NCI-H2107 treated with DMSO at 0.1 percent for 48 hours (cell line): Measurements from ENCODE around the gene ACAD9.
A peak's percentile ranks its signal among the peaks of the same experiment; 100 is the strongest.
"Not testable (repeated sequence)": the region's sequence is repeated elsewhere in the genome, so short reads cannot be mapped to it uniquely, and the experiment has no call there.

Experiments
- DNase-seq: peaks from one replicate; lab custom pipeline; 2025; ENCODE audit not compliant: unreplicated experiment; lab: John Stamatoyannopoulos, UW

Gene ACAD9

GRCh38 chr3:128859630-128860029 is 19.8 kb upstream of the ACAD9 start:
- DNase-seq: no peak

DNA sequence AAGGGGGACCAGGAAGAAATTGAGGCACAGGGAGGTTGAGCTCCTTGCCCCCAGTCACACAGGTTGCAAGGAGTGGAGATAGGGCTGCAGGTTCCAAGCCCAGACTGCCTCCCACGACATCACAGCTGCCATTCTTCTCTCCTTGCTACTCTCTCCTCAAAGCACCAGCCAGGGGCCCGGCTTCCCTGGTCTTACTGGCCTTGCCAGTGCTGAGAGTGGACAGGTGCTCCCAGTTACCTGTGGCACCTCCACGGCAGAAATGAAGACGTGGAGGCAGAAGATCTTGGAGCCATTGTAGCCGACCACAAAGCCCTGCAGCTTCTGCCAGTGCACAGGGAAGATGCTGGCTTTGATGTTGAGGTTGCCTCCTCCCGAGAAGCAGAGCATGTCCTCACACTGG is 17.9 kb upstream of the ACAD9 start:
- no peak for DNase-seq

DNA sequence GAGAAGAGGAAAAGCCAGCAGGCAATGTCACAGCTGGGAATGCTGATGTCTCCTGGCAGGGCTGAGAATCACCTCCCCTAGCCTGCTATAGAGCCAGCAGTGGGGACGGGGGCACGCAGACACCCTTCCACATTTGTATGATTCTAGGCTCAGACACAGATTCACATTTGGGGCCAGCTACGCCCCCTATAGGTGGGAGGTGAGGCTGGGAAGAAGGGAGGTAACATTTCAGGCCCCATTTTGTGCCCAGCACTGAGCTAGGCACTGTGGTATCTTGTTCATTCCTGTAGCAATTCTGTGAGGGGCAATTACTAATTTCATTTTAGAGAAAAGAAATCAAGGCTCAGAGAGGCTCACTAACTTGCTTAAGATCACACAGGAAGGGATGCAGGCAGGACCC is 15.9 kb upstream of the ACAD9 start:
- no peak for DNase-seq

- no peak for DNase-seq
Observed at GRCh38 chr3:128864351-128864811, 15.0 kb upstream of the ACAD9 start.

DNA sequence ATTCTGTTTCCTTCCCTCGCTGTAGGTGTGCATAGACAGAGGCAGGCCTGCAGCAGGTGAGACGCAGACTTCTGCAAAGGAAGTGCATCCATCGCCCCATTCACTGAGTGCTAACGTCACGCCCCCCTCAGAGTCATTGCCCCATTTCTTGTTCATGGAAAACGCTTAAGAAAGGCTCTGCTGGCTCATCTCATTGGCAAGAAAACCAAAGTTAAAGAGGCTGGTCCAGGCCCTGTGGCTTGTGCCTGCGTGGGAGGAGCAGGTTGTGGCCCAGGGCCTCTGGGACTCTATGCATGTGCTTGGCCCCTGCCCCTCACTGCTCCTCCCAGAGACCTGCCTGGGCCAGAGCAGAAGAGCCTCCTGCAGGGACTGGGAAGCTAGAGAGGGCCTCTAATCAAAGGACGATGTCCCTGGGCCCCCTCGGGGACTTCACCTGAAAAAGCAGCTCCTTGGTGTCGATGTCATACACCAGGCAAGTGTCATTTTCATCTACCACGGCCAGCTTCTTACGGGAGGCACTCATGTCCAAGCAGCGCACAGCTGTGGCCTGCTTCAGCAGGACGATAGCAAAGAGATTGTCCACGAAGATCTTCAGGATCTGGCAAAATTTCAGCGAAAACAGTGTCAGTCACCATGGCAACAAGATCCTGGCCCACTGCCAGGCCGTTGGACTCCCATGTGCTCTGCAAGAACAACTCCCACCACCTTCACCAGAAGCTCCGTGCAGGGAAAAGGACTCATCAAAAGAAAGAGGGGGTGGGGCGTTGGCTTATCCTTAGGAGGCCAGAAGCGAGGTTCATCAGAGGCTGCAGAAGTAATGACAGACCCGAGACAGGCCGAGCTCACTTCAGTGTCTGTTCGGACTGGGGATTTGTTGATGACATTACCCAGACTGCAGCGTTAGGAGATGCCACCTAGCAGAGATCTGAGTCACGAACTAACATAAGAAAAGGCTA is 14.3 kb upstream of the ACAD9 start:
- DNase-seq: not testable (repeated sequence)

GRCh38 chr3:128867200-128868125 is 12.0 kb upstream of the ACAD9 start:
- no peak for DNase-seq

DNA sequence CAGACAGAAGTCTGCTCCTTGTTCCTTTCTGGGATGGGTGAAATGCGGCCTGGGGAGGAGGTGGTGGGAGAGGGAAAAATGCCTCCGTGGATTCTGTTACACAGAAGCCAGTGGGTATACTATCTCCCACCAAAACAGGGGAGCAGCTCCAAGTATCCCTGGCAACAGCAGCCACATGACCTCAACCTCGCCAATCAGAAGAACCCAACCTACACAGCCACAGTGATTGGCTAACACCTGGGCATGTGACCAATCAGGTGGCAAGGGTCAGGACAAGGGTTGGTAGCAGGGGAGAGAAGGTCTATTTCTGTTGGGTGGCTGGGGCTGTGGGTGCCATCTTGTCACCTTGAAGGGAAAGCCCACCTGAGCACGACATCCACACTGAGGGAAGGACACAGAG is 9.1 kb upstream of the ACAD9 start:
- no peak for DNase-seq

GRCh38 chr3:128872282-128872681 is 7.1 kb upstream of the ACAD9 start:
- no peak for DNase-seq

DNA sequence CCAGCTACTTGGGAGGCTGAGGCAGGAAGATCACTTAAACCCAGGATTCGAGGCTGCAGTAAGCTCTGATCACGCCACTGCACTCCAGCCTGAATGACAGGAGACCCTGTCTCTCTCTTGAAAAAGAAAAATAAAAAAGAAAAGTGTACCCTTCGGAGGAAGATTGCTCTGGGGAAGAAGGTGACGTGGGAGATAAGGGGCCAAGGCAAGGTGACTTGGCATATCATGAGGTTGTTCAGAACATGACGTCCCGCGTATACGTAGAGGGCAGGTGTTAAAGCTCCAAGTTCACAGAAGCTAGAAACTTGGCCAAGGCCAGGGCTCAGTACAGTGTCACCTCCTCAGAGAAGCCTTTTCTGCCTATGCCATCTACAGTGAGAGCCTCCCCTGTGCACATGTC is 6.7 kb upstream of the ACAD9 start:
- DNase-seq: no peak

DNA sequence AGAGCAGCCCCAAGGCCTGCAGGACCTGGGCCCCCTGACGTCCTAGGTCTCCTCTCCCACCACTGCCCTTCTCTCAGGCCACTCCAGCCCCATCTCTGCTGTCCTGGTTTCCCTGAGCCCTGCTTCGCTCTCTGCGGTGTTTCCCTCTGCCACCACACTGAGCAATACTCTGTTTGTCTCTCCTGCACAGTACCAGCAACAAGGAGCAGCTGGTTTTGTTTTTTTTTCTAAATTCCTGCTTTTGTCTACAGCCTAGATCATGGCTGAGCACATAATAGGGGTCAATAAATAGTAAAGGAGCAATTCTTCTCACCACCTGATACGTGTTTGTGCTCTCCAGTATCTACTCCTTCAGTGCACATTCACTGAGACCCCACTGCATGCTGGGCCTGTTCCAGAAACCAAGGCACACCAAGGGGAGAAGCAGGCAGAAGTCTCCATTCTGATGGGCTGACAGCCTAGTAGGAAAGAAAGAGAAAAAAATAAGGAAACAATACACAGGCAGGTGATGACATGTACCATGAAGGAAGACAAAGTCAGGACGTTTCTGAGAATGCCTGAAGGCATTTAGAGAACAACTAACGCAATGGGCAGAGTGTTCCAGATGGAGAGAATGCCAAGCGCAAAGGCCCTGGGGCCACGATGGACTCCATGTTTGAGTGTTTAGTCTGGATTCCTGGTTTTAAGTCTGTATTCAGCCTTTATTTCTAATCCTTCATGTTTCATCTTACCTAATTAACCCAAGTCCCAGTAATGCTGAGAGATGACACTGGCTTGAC is 6.0 kb upstream of the ACAD9 start:
- DNase-seq: no peak

GRCh38 chr3:128874481-128875180 is 4.8 kb upstream of the ACAD9 start:
- DNase-seq: no peak

DNA sequence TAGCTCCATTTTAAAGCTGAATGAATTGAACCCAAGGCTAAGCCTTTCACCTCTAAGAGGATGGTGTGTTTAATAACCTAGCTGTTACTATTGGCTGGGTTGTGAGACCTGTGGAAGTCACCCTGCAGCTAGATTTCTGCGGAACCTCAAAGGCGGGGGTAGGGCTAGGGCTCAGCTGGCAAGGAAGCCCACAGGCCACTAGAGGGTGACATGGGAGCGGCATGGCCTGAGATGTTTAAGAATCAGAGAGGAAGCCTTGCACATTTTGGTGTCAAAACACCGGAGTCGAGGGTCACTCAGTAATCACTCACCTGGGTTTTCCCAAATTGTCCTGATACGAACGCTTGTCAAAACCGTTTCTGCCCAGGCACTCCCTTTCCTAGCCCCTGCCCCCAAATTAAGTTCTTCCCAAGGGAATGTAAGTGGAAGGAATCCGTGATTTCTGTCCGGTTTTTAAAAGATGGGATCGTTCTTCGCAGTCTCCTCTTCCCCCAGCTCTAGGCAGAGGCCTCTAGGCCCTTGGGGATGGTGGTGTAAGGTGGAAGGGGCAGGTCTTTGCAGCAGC is 3.8 kb upstream of the ACAD9 start:
- DNase-seq: peak; percentile 56

DNA sequence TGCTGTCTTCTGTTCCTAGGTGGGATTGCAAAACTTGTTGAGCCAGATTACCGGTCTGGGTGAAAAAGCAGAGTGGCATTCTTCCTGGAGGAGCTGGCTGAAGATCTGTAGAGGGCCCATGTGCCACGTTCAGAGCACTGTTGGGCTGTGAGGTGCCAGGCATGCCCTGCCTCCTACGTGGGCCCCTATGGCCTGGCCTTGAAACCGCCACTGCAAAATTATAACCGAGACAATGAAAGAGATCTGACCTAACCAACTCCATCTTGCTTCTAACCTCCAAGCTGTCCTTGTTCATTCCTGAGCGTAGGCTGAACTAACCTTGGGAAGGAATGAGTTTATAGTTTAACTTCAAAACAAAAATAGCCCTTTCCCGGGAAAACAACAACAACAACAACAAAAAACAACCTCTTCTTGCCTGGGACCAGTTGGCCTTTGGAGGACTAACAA is 1.4 kb upstream of the ACAD9 start:
- no peak for DNase-seq

- DNase-seq: peak; percentile 44
Observed at GRCh38 chr3:128878556-128879124, 780 bp upstream of the ACAD9 start.

DNA sequence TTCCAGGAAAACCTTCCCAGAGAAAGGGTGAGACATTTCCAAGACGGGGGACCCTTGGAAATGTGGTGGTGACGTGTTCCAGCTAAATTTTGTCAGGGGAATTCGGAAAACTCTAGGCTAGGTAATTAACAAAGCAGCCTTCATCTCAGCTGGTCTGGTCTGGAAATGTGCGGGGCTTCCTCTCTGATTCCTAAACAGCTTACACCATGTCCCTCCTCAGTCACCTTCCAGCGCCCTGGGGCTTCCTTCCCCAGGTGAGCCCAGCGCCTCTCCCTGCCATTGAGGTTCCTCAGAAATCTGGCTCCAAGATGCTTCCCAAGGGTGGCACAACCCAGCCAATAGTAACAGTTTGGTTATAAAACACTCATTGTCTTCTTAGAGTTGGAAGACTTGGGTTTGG is 571 bp downstream of the ACAD9 start:
- no peak for DNase-seq

DNA sequence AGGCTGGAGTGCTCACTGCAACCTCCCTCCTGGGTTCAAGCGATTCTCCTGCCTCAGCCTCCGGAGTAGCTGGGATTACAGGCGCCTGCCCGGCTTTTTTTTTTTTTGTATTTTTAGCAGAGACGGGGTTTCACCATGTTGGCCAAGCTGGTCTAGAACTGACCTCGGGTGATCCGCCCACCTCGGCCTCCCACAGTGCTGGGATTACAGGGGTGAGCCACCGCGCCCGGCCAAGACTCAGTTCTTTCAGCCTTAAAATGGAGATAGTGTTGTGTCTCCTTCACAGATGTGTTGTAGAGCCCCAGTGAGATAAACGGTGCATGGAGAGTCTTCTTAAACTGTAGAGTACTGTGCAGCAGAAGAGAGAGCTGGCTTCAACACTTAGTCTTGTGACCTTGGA is 1.0 kb downstream of the ACAD9 start:
- not testable (repeated sequence) for DNase-seq

DNA sequence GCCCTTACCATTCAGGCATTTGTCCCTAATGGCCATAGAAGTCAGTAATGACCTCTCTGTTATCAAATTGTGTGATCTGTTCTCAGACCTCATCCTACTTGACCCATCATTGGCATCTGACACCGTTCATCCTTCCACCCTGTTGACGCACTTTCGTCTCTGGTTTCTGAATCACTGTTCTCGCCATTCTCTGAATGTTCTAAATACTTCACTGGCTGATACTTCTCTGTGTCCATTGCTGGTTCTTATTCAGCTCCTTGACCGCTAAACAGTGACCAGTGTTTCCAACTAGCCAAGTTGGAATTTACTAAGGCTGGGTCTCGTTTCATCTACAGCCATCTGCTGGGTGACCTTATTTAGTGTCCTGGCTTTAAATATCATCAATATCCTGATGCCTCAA is 2.2 kb downstream of the ACAD9 start:
- no peak for DNase-seq

DNA sequence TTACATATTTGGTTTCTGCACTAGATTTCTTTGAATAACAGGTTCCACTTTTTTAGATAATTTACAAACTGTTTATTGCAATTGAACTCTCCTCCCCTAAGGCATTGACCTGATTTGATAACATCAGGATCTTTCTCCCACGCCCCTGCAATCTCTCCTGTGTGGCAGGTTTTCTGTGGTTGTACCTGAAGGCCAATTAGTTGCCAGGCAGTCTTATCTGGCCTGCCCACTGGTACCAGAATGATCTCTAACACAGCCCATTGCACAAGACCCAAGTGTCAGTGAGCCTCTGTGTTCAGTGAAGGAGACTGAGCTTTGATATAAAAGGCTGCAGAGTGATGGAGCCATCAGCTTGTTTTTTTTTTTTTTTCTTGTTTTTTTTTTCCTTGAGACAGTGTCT is 3.3 kb downstream of the ACAD9 start:
- DNase-seq: no peak

DNA sequence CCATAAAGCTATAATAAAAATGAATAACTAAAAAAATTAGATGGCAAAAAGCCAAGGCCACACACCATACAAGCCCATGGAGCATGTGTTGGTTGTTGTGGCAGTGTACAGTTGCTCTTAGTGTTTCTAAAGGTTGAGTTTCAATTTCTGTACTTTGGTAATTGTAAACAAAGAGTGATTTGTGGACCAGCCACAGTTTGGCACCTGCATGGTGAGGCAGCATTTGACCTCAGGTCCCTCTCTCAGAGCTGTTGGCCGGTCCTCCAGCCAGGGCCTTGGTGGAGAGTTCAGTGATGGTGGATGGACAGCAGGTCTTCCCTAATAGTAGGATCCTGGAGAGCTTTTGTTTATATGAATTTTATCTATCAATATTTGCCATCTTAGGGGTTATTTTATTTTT is 5.6 kb downstream of the ACAD9 start:
- DNase-seq: no peak
